Mesenchymal stem cell (in vitro differentiated cells and primary cell): Measurements from ENCODE around the gene ZNF853.

Source experiments
- DNase-seq: peaks from one replicate; pipeline ENCODE4 v3.0.0-alpha.2; 2013
- H2AFZ ChIP-seq: one replicate; pipeline ENCODE4 v1.6.1; 2013; ENCODE audit warnings: low read depth, mild to moderate bottlenecking, control low read depth, inconsistent platforms, low read length, moderate library complexity
- H2AK5ac ChIP-seq: 2 replicates; pipeline ENCODE4 v1.6.1; 2013; ENCODE audit warnings: low read length, moderate library complexity, mild to moderate bottlenecking, inconsistent platforms; ENCODE audit not compliant: severe bottlenecking
- H2BK120ac ChIP-seq: one replicate; pipeline ENCODE4 v1.6.1; 2013; ENCODE audit warnings: low read depth, mild to moderate bottlenecking, inconsistent platforms, low read length, moderate library complexity
- H2BK12ac ChIP-seq, 2 experiments: one replicate each; pipeline ENCODE4 v1.6.1; 2013; ENCODE audit warnings: inconsistent platforms in 2 of 2, low read length in 2 of 2, mild to moderate bottlenecking in 2 of 2, moderate library complexity in 2 of 2, control low read depth in 1 of 2
- H2BK15ac ChIP-seq: one replicate; pipeline ENCODE4 v1.6.1; 2013; ENCODE audit warnings: mild to moderate bottlenecking, low read depth, inconsistent platforms; ENCODE audit not compliant: poor library complexity, severe bottlenecking
- H2BK5ac ChIP-seq: 2 replicates; pipeline ENCODE4 v1.6.1; 2013; ENCODE audit warnings: low read depth, mild to moderate bottlenecking, low read length, control low read depth, inconsistent platforms; ENCODE audit not compliant: poor library complexity, severe bottlenecking
- H3K14ac ChIP-seq, 2 experiments: one replicate each; pipeline ENCODE4 v1.6.1; 2013; ENCODE audit warnings: inconsistent platforms in 2 of 2, low read length in 2 of 2, control low read depth in 1 of 2, mild to moderate bottlenecking in 1 of 2, moderate library complexity in 1 of 2
- H3K18ac ChIP-seq, 2 experiments: one replicate each; pipeline ENCODE4 v1.6.1; 2013; ENCODE audit warnings: inconsistent platforms in 2 of 2, low read length in 2 of 2, control low read depth in 1 of 2, low read depth in 1 of 2, mild to moderate bottlenecking in 1 of 2
- H3K23ac ChIP-seq, 2 experiments: one replicate each; pipeline ENCODE4 v1.6.1; 2013; ENCODE audit warnings: inconsistent platforms in 2 of 2, low read length in 2 of 2, mild to moderate bottlenecking in 2 of 2, moderate library complexity in 2 of 2, control low read depth in 1 of 2
- H3K27ac ChIP-seq: 2 replicates; pipeline ENCODE4 v1.5.1; 2013; ENCODE audit warnings: mild to moderate bottlenecking, moderate library complexity, low read length, control low read depth, inconsistent platforms; ENCODE audit not compliant: poor library complexity, severe bottlenecking
- H3K27me3 ChIP-seq, 2 experiments: 2 replicates each; pipeline versions ENCODE4 v1.6.1 to v1.7.0; 2013; ENCODE audit warnings: low read length in 2 of 2, mild to moderate bottlenecking in 2 of 2, moderate library complexity in 2 of 2, control low read depth in 1 of 2, inconsistent platforms in 1 of 2; ENCODE audit not compliant: control insufficient read depth in 1 of 2, insufficient read depth in 1 of 2
- H3K36me3 ChIP-seq, 2 experiments: 2 replicates each; pipeline versions ENCODE4 v1.6.1 to v1.7.0; 2013; ENCODE audit warnings: low read length in 2 of 2, control low read depth in 1 of 2, inconsistent platforms in 1 of 2, low read depth in 1 of 2, mild to moderate bottlenecking in 1 of 2; ENCODE audit not compliant: insufficient read depth in 2 of 2, control insufficient read depth in 1 of 2
- H3K4ac ChIP-seq, 2 experiments: one replicate each; pipeline ENCODE4 v1.6.1; 2013; ENCODE audit warnings: inconsistent platforms in 2 of 2, low read length in 2 of 2, mild to moderate bottlenecking in 2 of 2, moderate library complexity in 2 of 2, control low read depth in 1 of 2, low read depth in 1 of 2
- H3K4me1 ChIP-seq: 2 replicates; pipeline ENCODE4 v1.6.1; 2013; ENCODE audit warnings: low read depth, low read length, control low read depth; ENCODE audit not compliant: control insufficient read depth, insufficient read depth
- H3K4me2 ChIP-seq: 2 replicates; pipeline ENCODE4 v1.6.1; 2013; ENCODE audit warnings: low read length, mild to moderate bottlenecking, inconsistent platforms; ENCODE audit not compliant: poor library complexity, severe bottlenecking
- H3K4me3 ChIP-seq, 2 experiments: 2 replicates each; pipeline versions ENCODE4 v1.5.1 to v1.7.0; 2013; ENCODE audit warnings: low read length in 2 of 2, mild to moderate bottlenecking in 2 of 2, control low read depth in 1 of 2, low read depth in 1 of 2; ENCODE audit not compliant: insufficient read depth in 1 of 2
- H3K79me1 ChIP-seq: replicated peaks from 2 replicates; pipeline ENCODE4 v1.6.1; 2013; ENCODE audit warnings: mild to moderate bottlenecking, control low read depth, low read length, inconsistent platforms; ENCODE audit not compliant: poor library complexity, severe bottlenecking
- H3K9ac ChIP-seq: 2 replicates; pipeline ENCODE4 v1.7.0; 2013; ENCODE audit warnings: mild to moderate bottlenecking, low read length, moderate library complexity
- H3K9me3 ChIP-seq: 2 replicates; pipeline ENCODE4 v1.7.0; 2013; ENCODE audit warnings: mild to moderate bottlenecking, low read length; ENCODE audit not compliant: control insufficient read depth
- H4K8ac ChIP-seq: one replicate; pipeline ENCODE4 v1.6.1; 2013; ENCODE audit warnings: inconsistent platforms, mild to moderate bottlenecking, low read length, moderate library complexity
- H4K91ac ChIP-seq: one replicate; pipeline ENCODE4 v1.6.1; 2013; ENCODE audit warnings: mild to moderate bottlenecking, low read length, inconsistent platforms
- WGBS: methylation state at CpG from one replicate; pipeline ENCODE4 v1.1.7; 2013; ENCODE audit warnings: mixed read lengths; 5-methylcytosine and 5-hydroxymethylcytosine counted together

ZNF853 gene

GRCh38 chr7:6642239-6642839, 26.9 kb downstream of the ZNF853 start:
- no peak overlapping the region for H3K4ac ChIP-seq
- no peak overlapping the region for H2BK15ac ChIP-seq
- H3K9ac ChIP-seq = no peak overlapping the region
- H3K4me2 ChIP-seq = no peak overlapping the region
- no peak overlapping the region for H3K23ac ChIP-seq
- no peak overlapping the region for H3K4me3 ChIP-seq
- H3K36me3 ChIP-seq = peaks cover 60 to 80% of the 10 kb centered on the region in 2 experiments
- H3K14ac ChIP-seq = no peak overlapping the region
- no peak overlapping the region for H2AK5ac ChIP-seq
- H4K91ac ChIP-seq = peak overlapping the region; percentile 61
- H3K27ac ChIP-seq = no peak overlapping the region
- no peak overlapping the region for H2BK120ac ChIP-seq
- no peak overlapping the region for H2BK5ac ChIP-seq
- no peak overlapping the region for H3K18ac ChIP-seq
- WGBS = 95% methylated on average over 24 of the region's 24 CpGs
- H3K27me3 ChIP-seq = no peaks in the 10 kb centered on the region
- H3K4me1 ChIP-seq = peaks cover 16% of the 10 kb centered on the region
- H2BK12ac ChIP-seq = no peak overlapping the region
- no peak for DNase-seq
- H3K9me3 ChIP-seq = no peaks in the 10 kb centered on the region
- H4K8ac ChIP-seq = no peak overlapping the region
- peaks cover 66% of the 10 kb centered on the region for H3K79me1 ChIP-seq
- H2AFZ ChIP-seq = no peak overlapping the region

GRCh38 chr7:6642861-6643640, 27.6 kb downstream of the ZNF853 start:
- Histone ChIP-seq H3K9me3 (no peaks in the 10 kb centered on the region), H3K4ac (no peak overlapping the region), H2BK12ac (no peak overlapping the region), H2BK120ac (no peak overlapping the region), H2BK5ac (no peak overlapping the region), H3K36me3 (peaks cover 66 to 87% of the 10 kb centered on the region in 2 experiments), H4K91ac (no peak overlapping the region), H3K18ac (no peak overlapping the region), H3K23ac (no peak overlapping the region), H3K4me2 (no peak overlapping the region), H3K9ac (no peak overlapping the region), H3K4me3 (no peak overlapping the region), H3K4me1 (peaks cover 13% of the 10 kb centered on the region), H2BK15ac (no peak overlapping the region), H4K8ac (no peak overlapping the region), H3K14ac (no peak overlapping the region), H3K27me3 (no peaks in the 10 kb centered on the region), H2AFZ (no peak overlapping the region), H3K79me1 (peaks cover 73% of the 10 kb centered on the region), H3K27ac (no peak overlapping the region), H2AK5ac (no peak overlapping the region)
- no peak for DNase-seq
- 98% methylated on average over 22 of the region's 22 CpGs for WGBS

- no peak overlapping the region for H2BK120ac ChIP-seq
- H2BK5ac ChIP-seq = no peak overlapping the region
- no peak overlapping the region for H4K91ac ChIP-seq
- H4K8ac ChIP-seq = no peak overlapping the region
- H3K9ac ChIP-seq = no peak overlapping the region
- no peak for DNase-seq
- no peak overlapping the region for H3K27ac ChIP-seq
- no peak overlapping the region for H3K14ac ChIP-seq
- H3K18ac ChIP-seq = no peak overlapping the region
- H3K23ac ChIP-seq = no peak overlapping the region
- WGBS = 94% methylated on average over 21 of the region's 21 CpGs
- no peak overlapping the region for H3K4me2 ChIP-seq
- no peaks in the 10 kb centered on the region for H3K9me3 ChIP-seq
- H2BK12ac ChIP-seq = no peak overlapping the region
- H3K4ac ChIP-seq = no peak overlapping the region
- no peak overlapping the region for H2BK15ac ChIP-seq
- H3K4me3 ChIP-seq = no peak overlapping the region
- H3K4me1 ChIP-seq = peaks cover 4% of the 10 kb centered on the region
- H3K27me3 ChIP-seq = no peaks in the 10 kb centered on the region
- peaks cover 74% of the 10 kb centered on the region for H3K79me1 ChIP-seq
- H3K36me3 ChIP-seq = peaks cover 76 to 97% of the 10 kb centered on the region in 2 experiments
- H2AFZ ChIP-seq = no peak overlapping the region
- no peak overlapping the region for H2AK5ac ChIP-seq
Measured at GRCh38 chr7:6643915-6644625, 28.7 kb downstream of the ZNF853 start.

GRCh38 chr7:6644728-6645127, 29.3 kb downstream of the ZNF853 start:
- Histone ChIP-seq H3K79me1 (peaks cover 73% of the 10 kb centered on the region), H4K8ac (no peak overlapping the region), H2BK120ac (no peak overlapping the region), H3K27me3 (no peaks in the 10 kb centered on the region), H3K4me1 (peaks cover 2% of the 10 kb centered on the region), H2BK12ac (no peak overlapping the region), H2BK5ac (no peak overlapping the region), H3K4me3 (no peak overlapping the region), H2AFZ (no peak overlapping the region), H3K14ac (no peak overlapping the region), H3K23ac (no peak overlapping the region), H4K91ac (peak overlapping the region; percentile 32), H3K4me2 (no peak overlapping the region), H3K18ac (no peak overlapping the region), H3K4ac (no peak overlapping the region), H3K9me3 (no peaks in the 10 kb centered on the region), H3K36me3 (peaks cover 83 to 98% of the 10 kb centered on the region in 2 experiments), H3K9ac (no peak overlapping the region), H2BK15ac (no peak overlapping the region), H3K27ac (no peak overlapping the region), H2AK5ac (no peak overlapping the region)
- WGBS = over 99% methylated on average over 9 of the region's 10 CpGs
- no peak for DNase-seq
